GM18873 (cell line): ENCODE results near the gene DNA2.

ENCODE experiments used
- ATAC-seq: cut with Tn5 transposase; IDR thresholded peaks from one replicate; pipeline ENCODE4 v1.9.1; 2021; ENCODE audit warnings: mild to moderate bottlenecking, moderate library complexity, moderate number of reproducible peaks; ENCODE audit not compliant: unreplicated experiment, low FRiP score

DNA2 gene

GRCh38 chr10:68365611-68366010 is 106.2 kb downstream of the DNA2 start:
- no peak for ATAC-seq

DNA sequence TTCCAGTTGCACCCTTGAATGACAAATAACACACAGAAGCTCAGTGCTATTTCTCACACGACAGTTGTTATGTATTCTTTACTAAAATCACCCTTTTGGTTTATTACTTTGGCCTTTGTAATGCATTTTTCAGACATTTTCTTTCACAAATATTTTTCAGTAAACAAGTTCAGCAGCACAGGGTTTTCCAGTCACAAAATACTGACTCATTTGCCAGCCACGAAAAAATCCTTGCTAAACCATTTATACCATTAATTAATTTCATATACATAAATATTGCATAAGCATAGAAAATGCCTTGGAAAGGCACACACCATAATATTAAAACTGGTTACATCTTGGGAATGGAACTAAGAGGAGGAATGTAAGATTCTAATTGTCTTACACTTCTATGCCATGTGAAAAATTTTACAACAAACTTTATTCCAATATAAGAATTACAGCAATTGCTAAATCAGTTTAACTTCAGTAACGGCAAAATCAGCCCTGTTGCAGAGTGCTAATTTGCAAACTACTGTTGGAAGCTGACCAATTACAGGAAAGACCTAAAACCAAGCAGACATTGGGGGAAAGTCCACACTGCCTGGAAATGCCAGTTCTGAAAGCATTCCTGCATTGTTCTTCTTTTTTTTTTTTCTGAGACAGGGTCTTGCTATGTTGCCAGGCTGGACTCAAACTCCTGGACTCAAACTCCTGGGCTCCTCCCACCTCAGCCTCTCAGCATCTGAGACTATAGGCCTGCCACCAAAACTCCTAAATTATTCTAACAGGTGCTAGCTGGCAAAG is 107.5 kb downstream of the DNA2 start:
- ATAC-seq = no peak
